Muscle of leg (tissue), 11 donors: ENCODE measurements around the gene NUP35. TPM values are rescaled to one million over a fixed set of nuclear protein-coding genes. Genes with fewer than 3 reads are reported as not detected.
A peak's percentile ranks its signal among the peaks of the same experiment; 100 is the strongest.

Experiments used
- DNase-seq: peaks from one replicate; pipeline ENCODE4 v3.0.0; 2013
- H3K27ac ChIP-seq: one replicate; pipeline ENCODE4 v1.5.1; 2013; ENCODE audit warnings: mild to moderate bottlenecking, low read length, control low read depth
- H3K27me3 ChIP-seq: one replicate; pipeline ENCODE4 v1.6.1; 2013; ENCODE audit warnings: low read length; ENCODE audit not compliant: control insufficient read depth, insufficient read depth
- H3K36me3 ChIP-seq: one replicate; pipeline ENCODE4 v1.6.1; 2013; ENCODE audit warnings: low read length; ENCODE audit not compliant: control insufficient read depth, insufficient read depth
- H3K4me1 ChIP-seq: one replicate; pipeline ENCODE4 v1.6.1; 2013; ENCODE audit warnings: low read length; ENCODE audit not compliant: control insufficient read depth, insufficient read depth
- H3K4me3 ChIP-seq: one replicate; pipeline ENCODE4 v1.5.1; 2013; ENCODE audit warnings: low read length, control low read depth
- H3K9me3 ChIP-seq: replicated peaks from 2 replicates; pipeline ENCODE4 v1.6.1; 2013; ENCODE audit warnings: low read depth, low read length; ENCODE audit not compliant: control insufficient read depth
- WGBS: methylation state at CpG from one replicate; pipeline ENCODE4 v1.1.5; 2013; ENCODE audit warnings: missing lambda C conversion rate; ENCODE audit not compliant: insufficient coverage; 5-methylcytosine and 5-hydroxymethylcytosine counted together
- polyA plus RNA-seq, 8 donors: library from polyadenylated mRNA; unstranded; fragments of 120-200 nt; gene quantifications; one replicate each; pipeline versions ENCODE4 v1.2.1 to v1.2.3, GENCODE V29; 2013; ENCODE audit warnings: inconsistent platforms in 1 of 8, low replicate concordance in 1 of 8; ENCODE audit not compliant: insufficient read length in 8 of 8, insufficient read depth in 1 of 8
- total RNA-seq: library from RNA; stranded (reverse); fragments of 120-200 nt; gene quantifications from one replicate; pipeline ENCODE4 v1.2.4, GENCODE V29; 2013

Gene NUP35
- total and polyA plus RNA-seq, 9 donors, result 13.8 to 21.0 (median 14.9) TPM

DNA sequence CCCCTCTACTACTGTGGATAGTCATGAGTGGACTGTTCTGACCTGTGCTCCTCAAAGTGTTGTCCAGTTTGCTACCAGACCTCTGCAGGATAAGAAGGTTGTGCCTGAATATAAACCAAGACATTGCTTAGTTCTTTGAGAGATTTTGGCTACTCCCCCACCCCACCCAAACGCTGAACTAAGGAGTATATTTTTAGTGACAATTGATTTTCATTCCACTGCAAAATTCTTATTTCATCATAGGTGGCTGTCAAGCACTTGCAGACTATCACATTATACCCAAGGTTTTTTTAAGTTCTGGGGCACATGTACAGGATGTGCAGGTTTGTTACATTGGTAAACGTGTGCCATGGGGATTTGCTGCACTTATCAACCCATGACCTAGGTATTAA, 32.3 kb upstream of the NUP35 start:
- Histone ChIP-seq H3K36me3 (no peaks in the 10 kb centered on the region), H3K27ac (no peak overlapping the region), H3K9me3 (no peaks in the 10 kb centered on the region), H3K27me3 (no peaks in the 10 kb centered on the region), H3K4me3 (no peak overlapping the region), H3K4me1 (no peaks in the 10 kb centered on the region)
- WGBS, result 80% methylated on average over 1 of the region's 2 CpGs
- no peak for DNase-seq

DNA sequence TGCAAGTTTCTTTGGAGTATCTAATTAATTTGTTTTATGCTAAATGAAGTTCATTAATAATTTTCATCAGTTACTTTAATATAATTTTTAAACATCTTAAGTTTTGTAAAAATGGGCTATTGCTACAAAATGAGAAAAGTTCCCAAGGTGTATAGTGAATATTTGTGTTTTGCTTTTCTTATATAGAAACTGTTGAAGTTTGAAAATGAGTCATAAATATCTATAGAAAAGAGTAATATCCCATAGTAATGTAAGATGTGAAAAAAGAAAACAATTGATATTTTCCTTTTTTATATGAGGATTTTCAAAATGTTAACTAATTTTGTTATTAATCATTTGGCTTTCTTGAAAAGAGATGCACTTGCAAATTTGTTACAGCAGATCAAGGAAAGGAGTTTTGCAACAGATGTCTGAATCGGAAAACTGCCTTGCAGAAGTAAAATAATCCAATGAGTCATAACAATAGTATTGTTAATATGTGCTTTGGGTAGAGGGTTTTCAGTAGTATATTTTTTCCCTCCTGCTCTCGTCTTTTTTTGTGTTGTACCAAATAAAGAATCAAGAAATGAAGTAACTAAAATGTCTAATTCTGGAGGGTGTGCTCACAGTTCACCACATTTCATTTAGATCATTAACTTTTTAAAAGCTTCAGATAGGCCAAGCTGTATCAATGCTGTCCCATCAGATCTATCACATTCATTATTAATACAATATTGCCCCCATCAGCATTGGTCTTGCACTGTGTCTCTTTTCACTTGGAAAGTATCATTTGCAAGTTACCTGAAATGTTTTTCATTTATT, 30.2 kb upstream of the NUP35 start:
- H3K27me3 ChIP-seq, result no peaks in the 10 kb centered on the region
- no peak overlapping the region for H3K27ac ChIP-seq
- H3K4me1 ChIP-seq, result no peaks in the 10 kb centered on the region
- WGBS, result no CpG with 5 or more reads among the region's 2 CpGs
- H3K36me3 ChIP-seq, result no peaks in the 10 kb centered on the region
- peak; percentile 3 for DNase-seq
- no peaks in the 10 kb centered on the region for H3K9me3 ChIP-seq
- no peak overlapping the region for H3K4me3 ChIP-seq

DNA sequence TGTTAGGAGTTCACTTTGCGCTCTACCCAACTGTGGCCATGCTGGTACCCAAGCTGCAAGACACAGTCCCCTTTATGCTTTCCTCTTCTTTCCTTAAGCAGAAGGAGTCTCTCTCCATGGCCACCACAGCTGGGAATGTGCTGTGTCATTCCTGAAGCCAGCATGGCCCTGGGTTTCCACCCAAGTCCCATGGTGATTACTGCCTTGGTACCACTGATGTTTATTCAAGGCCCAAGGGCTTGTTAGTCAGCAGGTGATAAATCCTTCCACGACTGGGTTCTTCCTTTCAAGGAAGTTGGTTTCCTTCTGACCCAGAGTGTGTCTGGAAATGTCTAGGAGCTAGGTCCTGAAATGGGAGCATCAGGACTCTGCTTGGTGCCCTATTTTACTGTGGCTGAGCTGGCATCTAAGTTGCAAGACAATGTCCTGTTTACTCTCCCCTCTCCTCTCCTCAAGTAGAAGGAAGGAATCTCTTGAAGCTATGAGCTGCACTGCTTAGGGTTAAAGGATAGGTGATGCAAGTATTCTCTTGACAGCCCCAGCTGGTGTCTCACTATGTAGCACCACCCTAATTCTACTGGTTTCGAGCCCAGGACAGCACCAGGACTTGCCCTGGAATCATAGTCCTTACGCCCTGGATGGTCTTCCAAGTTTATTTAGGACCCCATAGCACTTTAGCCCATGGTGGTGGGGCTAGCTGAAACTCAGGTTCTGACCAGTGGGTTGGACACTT, 18.7 kb upstream of the NUP35 start:
- no peaks in the 10 kb centered on the region for H3K36me3 ChIP-seq
- no peaks in the 10 kb centered on the region for H3K9me3 ChIP-seq
- WGBS, result 78% methylated on average over 2 of the region's 4 CpGs
- no peak for DNase-seq
- no peak overlapping the region for H3K4me3 ChIP-seq
- no peak overlapping the region for H3K27ac ChIP-seq
- H3K4me1 ChIP-seq, result no peaks in the 10 kb centered on the region
- no peaks in the 10 kb centered on the region for H3K27me3 ChIP-seq

DNA sequence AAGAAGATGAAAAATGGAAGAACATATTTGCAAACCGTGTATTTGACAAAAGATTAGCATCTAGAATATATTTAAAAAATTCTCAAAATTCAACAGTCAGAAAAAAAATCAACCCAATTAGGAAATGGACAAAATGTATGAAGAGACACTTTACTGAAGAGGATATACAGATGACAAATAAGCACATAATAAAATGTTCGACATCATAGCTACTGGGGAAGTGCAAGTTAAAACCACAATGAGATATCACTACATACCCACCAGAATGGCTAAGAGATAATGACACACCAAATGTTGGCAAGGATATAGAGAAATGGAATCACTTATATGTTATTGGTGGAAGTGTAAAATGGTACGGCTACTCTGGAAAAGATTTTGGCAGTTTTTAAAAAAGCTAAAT, 11.7 kb upstream of the NUP35 start:
- no peaks in the 10 kb centered on the region for H3K27me3 ChIP-seq
- H3K36me3 ChIP-seq, result no peaks in the 10 kb centered on the region
- no peak overlapping the region for H3K27ac ChIP-seq
- DNase-seq, result no peak
- no peaks in the 10 kb centered on the region for H3K9me3 ChIP-seq
- H3K4me1 ChIP-seq, result no peaks in the 10 kb centered on the region
- no peak overlapping the region for H3K4me3 ChIP-seq
- WGBS, result no CpG with 5 or more reads among the region's 3 CpGs

DNA sequence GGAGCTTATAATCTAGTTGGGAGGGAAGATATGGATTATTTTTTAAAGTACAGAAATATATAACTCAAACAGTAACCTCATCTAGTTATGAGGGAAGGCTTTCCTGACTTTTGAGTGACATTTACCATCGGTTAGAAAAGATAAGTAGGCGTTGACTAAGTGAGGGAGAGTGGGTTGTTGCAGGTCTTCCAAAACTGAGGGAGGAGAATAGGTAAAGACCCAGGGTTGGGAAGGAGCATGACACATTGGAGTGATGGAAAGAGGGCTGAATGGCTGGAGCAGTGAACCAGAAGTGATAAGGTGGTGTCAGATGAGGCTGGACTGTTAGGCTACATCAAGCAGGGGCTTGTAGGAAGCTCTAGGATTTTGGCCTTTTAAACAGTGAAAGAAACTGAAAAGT, 10.6 kb upstream of the NUP35 start:
- DNase-seq, result no peak
- no peaks in the 10 kb centered on the region for H3K36me3 ChIP-seq
- H3K4me1 ChIP-seq, result no peaks in the 10 kb centered on the region
- 61% methylated on average over 2 of the region's 2 CpGs for WGBS
- H3K27ac ChIP-seq, result no peak overlapping the region
- H3K4me3 ChIP-seq, result no peak overlapping the region
- H3K27me3 ChIP-seq, result no peaks in the 10 kb centered on the region
- H3K9me3 ChIP-seq, result no peaks in the 10 kb centered on the region

DNA sequence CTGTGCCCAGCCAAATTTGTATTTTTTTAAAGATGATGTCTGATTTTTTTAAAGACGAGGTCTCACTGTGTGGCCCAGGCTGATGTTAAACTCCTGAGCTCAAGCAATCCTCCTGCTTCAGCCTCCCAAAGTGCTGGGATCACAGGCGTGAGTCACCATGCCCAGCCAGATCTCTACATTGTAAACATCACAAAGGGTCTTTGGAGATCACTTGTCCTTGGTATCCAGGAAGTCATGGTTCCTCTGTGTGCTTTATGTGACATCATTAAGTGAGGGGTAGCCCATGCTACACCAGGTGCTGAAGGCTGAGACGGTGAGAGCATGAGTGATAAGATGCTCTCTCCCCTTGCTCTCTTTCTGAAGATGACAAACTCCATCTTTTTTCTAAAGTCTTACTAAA, 7.0 kb upstream of the NUP35 start:
- Histone ChIP-seq H3K4me1 (no peaks in the 10 kb centered on the region), H3K27ac (no peak overlapping the region), H3K27me3 (no peaks in the 10 kb centered on the region), H3K9me3 (no peaks in the 10 kb centered on the region), H3K36me3 (no peaks in the 10 kb centered on the region), H3K4me3 (no peak overlapping the region)
- no peak for DNase-seq
- WGBS, result 60% methylated on average over 1 of the region's 3 CpGs

DNA sequence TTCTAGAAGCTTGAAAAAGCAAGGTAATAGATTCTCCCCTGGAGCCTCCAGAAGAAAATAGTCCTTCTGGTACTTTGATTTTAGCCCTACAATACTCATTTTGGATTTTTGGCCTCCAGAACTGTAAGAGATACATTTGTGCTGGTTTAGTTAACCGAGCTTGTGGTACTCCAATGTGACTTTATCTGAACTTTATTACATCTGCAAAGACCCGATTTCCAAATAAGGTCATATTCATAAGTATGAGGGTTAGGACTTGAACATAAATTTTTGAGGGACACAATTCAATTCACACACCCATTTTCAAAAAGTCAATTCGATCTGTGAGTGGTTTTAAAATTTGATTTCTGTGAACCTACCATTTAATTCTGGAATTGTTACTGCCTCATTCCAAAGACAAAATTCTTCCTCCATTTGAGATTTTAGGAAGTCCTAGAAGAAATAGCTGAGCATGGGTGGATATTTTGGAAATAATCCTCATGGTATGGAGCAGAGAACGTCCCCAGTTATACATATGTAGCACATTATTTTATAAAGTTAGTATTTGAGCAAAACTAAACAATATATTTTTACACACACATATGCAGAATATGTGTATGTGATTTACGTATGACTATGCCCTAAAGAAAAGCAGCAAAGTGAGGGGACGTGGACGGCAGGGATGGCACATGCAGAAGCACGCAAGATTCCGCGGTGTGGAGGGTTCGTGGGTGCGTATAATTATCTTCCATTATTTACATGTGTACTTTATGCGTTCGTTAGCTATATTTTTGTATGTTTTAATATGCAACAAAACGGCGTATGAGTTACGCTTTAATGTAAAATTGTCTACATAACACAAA, 905 bp upstream of the NUP35 start:
- DNase-seq, result peak; percentile 3
- H3K36me3 ChIP-seq, result no peaks in the 10 kb centered on the region
- WGBS, result no CpG with 5 or more reads among the region's 17 CpGs

DNA sequence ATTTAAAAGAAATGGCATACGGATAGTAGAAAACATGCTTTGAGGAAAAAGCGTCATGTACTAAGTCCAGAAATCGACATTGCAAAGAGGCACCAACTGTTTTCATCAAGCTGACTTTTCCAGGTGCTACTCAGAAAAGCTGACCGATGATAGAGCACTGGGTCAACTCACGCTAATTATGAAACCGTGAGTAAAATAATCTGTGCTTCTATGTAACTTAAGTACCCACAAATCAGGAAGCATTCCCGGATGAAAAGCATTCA, 353 bp upstream of the NUP35 start:
- Histone ChIP-seq H3K9me3 (no peaks in the 10 kb centered on the region), H3K27ac (peak overlapping the region; percentile 98), H3K4me3 (peak overlapping the region; percentile 88), H3K27me3 (no peaks in the 10 kb centered on the region), H3K36me3 (no peaks in the 10 kb centered on the region), H3K4me1 (peaks cover 6% of the 10 kb centered on the region)
- 0% methylated on average over 1 of the region's 7 CpGs for WGBS
- no peak for DNase-seq

More for the DNA sequence above, 905 bp upstream of the NUP35 start:
- H3K4me3 ChIP-seq, result peak overlapping the region; percentile 88
- H3K4me1 ChIP-seq, result peaks cover 6% of the 10 kb centered on the region
- no peaks in the 10 kb centered on the region for H3K9me3 ChIP-seq
- peak overlapping the region; percentile 98 for H3K27ac ChIP-seq
- H3K27me3 ChIP-seq, result no peaks in the 10 kb centered on the region

DNA sequence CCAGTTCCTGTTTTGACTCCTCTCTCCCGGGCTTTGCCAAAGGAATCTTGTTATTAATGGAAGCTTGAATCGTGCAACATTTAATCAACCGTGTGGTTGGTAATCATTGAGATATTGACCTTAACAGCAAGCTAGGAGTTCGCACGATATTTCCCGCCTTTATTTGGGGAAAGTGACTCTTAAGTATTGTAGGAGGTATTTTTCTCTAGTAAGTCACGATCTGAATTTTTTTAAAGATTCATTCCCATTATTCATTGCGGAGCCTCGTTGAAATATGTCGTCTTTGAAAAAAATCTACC, 663 bp downstream of the NUP35 start:
- H3K27ac ChIP-seq, result peak overlapping the region; percentile 98
- no peak for DNase-seq

DNA sequence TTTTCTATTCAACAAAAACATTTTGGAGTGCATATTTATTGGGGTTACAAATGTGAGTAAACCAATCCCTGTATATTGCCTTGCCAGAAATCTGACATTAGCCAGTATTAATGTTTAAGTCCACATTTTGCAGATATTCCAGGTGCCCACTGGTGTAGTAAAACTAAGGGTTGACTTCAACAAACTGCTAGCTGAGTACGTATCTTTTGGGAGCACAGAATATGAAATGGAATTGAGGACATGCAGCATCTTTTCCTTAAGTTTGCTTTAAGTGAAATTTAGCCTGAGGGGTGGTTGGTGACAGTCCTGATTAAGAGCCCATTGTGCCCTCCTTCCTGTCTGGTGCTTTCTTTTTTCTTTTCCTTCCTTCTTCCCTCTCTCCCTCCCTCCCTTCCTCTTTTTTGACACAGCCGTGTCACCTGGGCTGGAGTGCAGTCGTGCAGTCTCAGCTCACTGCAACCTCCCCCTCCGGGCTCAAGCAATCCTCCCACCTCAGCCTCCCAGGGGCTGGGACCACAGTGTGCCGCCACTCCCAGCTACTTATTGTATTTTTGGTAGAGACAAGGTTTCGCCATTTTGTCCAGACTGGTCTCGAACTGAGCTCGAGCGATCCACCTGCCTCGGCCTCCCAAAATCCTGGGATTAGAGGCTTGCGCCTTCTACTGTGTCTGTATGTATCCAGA, 1.6 kb downstream of the NUP35 start:
- Histone ChIP-seq H3K9me3 (no peaks in the 10 kb centered on the region), H3K4me1 (peaks cover 6% of the 10 kb centered on the region), H3K4me3 (peak overlapping the region; percentile 88), H3K36me3 (peaks cover under 1% of the 10 kb centered on the region), H3K27me3 (no peaks in the 10 kb centered on the region), H3K27ac (peak overlapping the region; percentile 98)
- DNase-seq, result no peak
- 0% methylated on average over 1 of the region's 11 CpGs for WGBS

More for the DNA sequence above, 663 bp downstream of the NUP35 start:
- Histone ChIP-seq H3K9me3 (no peaks in the 10 kb centered on the region), H3K4me1 (peaks cover 6% of the 10 kb centered on the region), H3K36me3 (no peaks in the 10 kb centered on the region), H3K4me3 (peak overlapping the region; percentile 88), H3K27me3 (no peaks in the 10 kb centered on the region)
- WGBS, result 0% methylated on average over 1 of the region's 10 CpGs
